Midbrain (tissue), 1 donor: Measurements from ENCODE around the gene RTKN.

Experiments
- DNase-seq: peaks from one replicate; lab custom pipeline; 2025; lab: John Stamatoyannopoulos, UW

The RTKN gene

GRCh38 chr2:74379851-74380789, 61.6 kb downstream of the RTKN start, which contains the start of gene DCTN1:
TSS of gene DCTN1 (minus strand) at chr2:74380311. CDS start at chr2:74380037, 274 bp downstream.
- peak; percentile 80 for DNase-seq

GRCh38 chr2:74378007-74378406, 63.7 kb downstream of the RTKN start:
- DNase-seq: no peak

GRCh38 chr2:74375838-74376237, 65.9 kb downstream of the RTKN start:
- no peak for DNase-seq
